ENCODE measurements around the gene PPARGC1A.

The PPARGC1A gene

GRCh38 chr4:23851464-23851863 lies 38.4 kb downstream of the PPARGC1A start:
- no peak for DNase-seq (ENCODE audit: low read depth, low spot score)
- ChIA-PET CTCF (no interaction called here), POLR2A (interaction anchor here (0.7 kb wide), 1 partner anchor 134 kb away, joined by 3 read pairs; no protein-coding TSS in a partner anchor)
- no peak overlapping the region for H3K4me3 ChIP-seq (ENCODE audit: low read depth, low read length)
- no peak for TF ChIP-seq CTCF (IDR thresholded peaks at IDR 0.05; ENCODE audit: insufficient read depth, low read length, missing control alignments)

GRCh38 chr4:23847158-23847557 lies 42.7 kb downstream of the PPARGC1A start:
- ChIA-PET CTCF (interaction anchor here (0.6 kb wide), 1 partner anchor 38 kb away, joined by 3 read pairs; no protein-coding TSS in a partner anchor), POLR2A (no interaction called here)
- H3K4me3 ChIP-seq (ENCODE audit: low read depth, low read length): no peak overlapping the region
- no peak for DNase-seq (ENCODE audit: low read depth, low spot score)
- no peak for TF ChIP-seq CTCF (IDR thresholded peaks at IDR 0.05; ENCODE audit: insufficient read depth, low read length, missing control alignments)

GRCh38 chr4:23844961-23845360 lies 44.9 kb downstream of the PPARGC1A start:
- DNase-seq (ENCODE audit: low read depth, low spot score): no peak
- no peak for TF ChIP-seq CTCF (IDR thresholded peaks at IDR 0.05; ENCODE audit: insufficient read depth, low read length, missing control alignments)
- no peak overlapping the region for H3K4me3 ChIP-seq (ENCODE audit: low read depth, low read length)
- ChIA-PET POLR2A (no interaction called here), CTCF (no interaction called here)

GRCh38 chr4:23839279-23839678 lies 50.6 kb downstream of the PPARGC1A start:
- no peak for DNase-seq (ENCODE audit: low read depth, low spot score)
- no peak overlapping the region for H3K4me3 ChIP-seq (ENCODE audit: low read depth, low read length)
- ChIA-PET CTCF (no interaction called here), POLR2A (no interaction called here)
- TF ChIP-seq CTCF (IDR thresholded peaks at IDR 0.05; ENCODE audit: insufficient read depth, low read length, missing control alignments): no peak

GRCh38 chr4:23838607-23839006 lies 51.2 kb downstream of the PPARGC1A start:
- no peak for TF ChIP-seq CTCF (IDR thresholded peaks at IDR 0.05; ENCODE audit: insufficient read depth, low read length, missing control alignments)
- ChIA-PET CTCF (no interaction called here), POLR2A (no interaction called here)
- no peak overlapping the region for H3K4me3 ChIP-seq (ENCODE audit: low read depth, low read length)
- no peak for DNase-seq (ENCODE audit: low read depth, low spot score)

- TF ChIP-seq CTCF (IDR thresholded peaks at IDR 0.05; ENCODE audit: insufficient read depth, low read length, missing control alignments): no peak
- CTCF ChIA-PET: no interaction called here
Measured at GRCh38 chr4:23838131-23838530, 51.7 kb downstream of the PPARGC1A start.

More at GRCh38 chr4:23838131-23838530, 51.7 kb downstream of the PPARGC1A start:
- no peak overlapping the region for H3K4me3 ChIP-seq (ENCODE audit: low read depth, low read length)
- POLR2A ChIA-PET: no interaction called here
- no peak for DNase-seq (ENCODE audit: low read depth, low spot score)
